GM21619 (cell line): ENCODE measurements around the gene CBFB.
"Not testable (repeated sequence)": the region's sequence is repeated elsewhere in the genome, so short reads cannot be mapped to it uniquely, and the experiment has no call there.

Source experiments
- ATAC-seq: cut with Tn5 transposase; IDR thresholded peaks from one replicate; pipeline ENCODE4 v1.9.1; 2021; ENCODE audit not compliant: unreplicated experiment

The CBFB gene

GRCh38 chr16:67040906-67041305 lies 12.0 kb downstream of the CBFB start:
- ATAC-seq, result no peak

- ATAC-seq, result not testable (repeated sequence)
Observed at GRCh38 chr16:67041520-67041919, 12.6 kb downstream of the CBFB start.

GRCh38 chr16:67043420-67043819 lies 14.5 kb downstream of the CBFB start:
- ATAC-seq, result no peak

- no peak for ATAC-seq
Observed at GRCh38 chr16:67050796-67051195, 21.8 kb downstream of the CBFB start.

- ATAC-seq, result no peak
Observed at GRCh38 chr16:67052399-67052798, 23.4 kb downstream of the CBFB start.

GRCh38 chr16:67053767-67054334 lies 24.9 kb downstream of the CBFB start:
- no peak for ATAC-seq

- ATAC-seq, result no peak
Observed at GRCh38 chr16:67054901-67055300, 26.0 kb downstream of the CBFB start.

GRCh38 chr16:67055712-67056487 lies 27.0 kb downstream of the CBFB start:
- ATAC-seq, result no peak

GRCh38 chr16:67063008-67063407 lies 34.1 kb downstream of the CBFB start:
- ATAC-seq, result no peak

- no peak for ATAC-seq
Observed at GRCh38 chr16:67068212-67068753, 39.3 kb downstream of the CBFB start.

- ATAC-seq, result no peak
Observed at GRCh38 chr16:67071476-67072048, 42.6 kb downstream of the CBFB start.

- no peak for ATAC-seq
Observed at GRCh38 chr16:67075331-67075730, 46.4 kb downstream of the CBFB start.

GRCh38 chr16:67077871-67078270 lies 48.9 kb downstream of the CBFB start:
- no peak for ATAC-seq

GRCh38 chr16:67082100-67082499 lies 53.2 kb downstream of the CBFB start:
- ATAC-seq, result no peak

GRCh38 chr16:67082891-67083290 lies 53.9 kb downstream of the CBFB start:
- no peak for ATAC-seq

- ATAC-seq, result peak; percentile 79
Observed at GRCh38 chr16:67084345-67085028, 55.5 kb downstream of the CBFB start.

- ATAC-seq, result no peak
Observed at GRCh38 chr16:67086822-67087221, 57.9 kb downstream of the CBFB start.

- no peak for ATAC-seq
Observed at GRCh38 chr16:67087291-67087690, 58.3 kb downstream of the CBFB start.

GRCh38 chr16:67087803-67088202 lies 58.9 kb downstream of the CBFB start:
- no peak for ATAC-seq

GRCh38 chr16:67088551-67088950 lies 59.6 kb downstream of the CBFB start:
- no peak for ATAC-seq

GRCh38 chr16:67089101-67089500 lies 60.2 kb downstream of the CBFB start:
- no peak for ATAC-seq
